GM21381 (cell line): ENCODE results near the gene TMEM80.
"Not testable (repeated sequence)": the region's sequence is repeated elsewhere in the genome, so short reads cannot be mapped to it uniquely, and the experiment has no call there.

ENCODE experiments used
- ATAC-seq: cut with Tn5 transposase; IDR thresholded peaks from one replicate; pipeline ENCODE4 v1.9.1; 2021; ENCODE audit warnings: mild to moderate bottlenecking, moderate library complexity; ENCODE audit not compliant: unreplicated experiment

TMEM80 gene

GRCh38 chr11:695538-696248 is at the start of gene TMEM80:
Gene TMEM80 (plus strand): TSS chr11:695816. CDS start chr11:695828, 12 bp downstream.
- peak; percentile 73 for ATAC-seq

DNA sequence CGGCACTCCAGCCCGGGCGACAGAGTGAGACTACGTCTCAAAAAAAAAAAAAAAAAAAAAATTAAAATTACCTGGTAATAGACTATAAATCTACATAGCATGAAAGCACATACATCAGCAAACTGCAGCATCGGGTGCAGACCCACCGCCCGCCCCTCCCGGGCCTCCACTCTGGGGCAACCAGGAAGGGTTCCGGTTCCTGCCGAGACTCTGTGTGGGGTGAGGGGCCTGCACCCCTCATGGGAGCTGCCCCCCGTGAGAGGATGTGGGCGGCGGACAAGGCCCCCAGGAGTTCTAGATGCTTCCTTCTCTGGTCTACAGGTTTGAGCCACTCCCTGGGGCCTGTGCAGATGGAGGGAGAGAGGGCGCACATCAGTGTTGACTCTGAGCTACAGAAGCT is 49.4 kb upstream of the TMEM80 start:
- no peak for ATAC-seq

- not testable (repeated sequence) for ATAC-seq
These were observed 47.9 kb upstream of the TMEM80 start for GRCh38 chr11:647672-648158.

DNA sequence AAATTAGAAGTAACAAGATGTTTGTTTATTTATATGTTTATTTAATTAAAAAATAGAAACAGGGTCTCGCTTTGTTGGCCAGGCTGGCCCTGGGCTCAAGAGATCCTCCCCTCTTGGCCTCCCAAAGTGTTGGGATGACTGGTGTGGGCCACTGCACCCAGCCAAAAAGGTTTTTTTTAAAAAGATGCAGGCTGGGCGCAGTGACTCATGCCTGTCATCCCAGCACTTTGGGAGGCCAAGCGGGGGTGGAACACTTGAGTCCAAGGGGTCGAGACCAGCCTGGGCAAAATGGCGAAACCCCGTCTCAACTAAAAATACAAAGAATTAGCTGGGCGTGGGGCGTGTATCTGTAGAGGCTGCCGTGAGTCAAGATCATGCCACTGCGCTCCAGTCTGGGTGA is 45.1 kb upstream of the TMEM80 start:
- ATAC-seq: no peak

DNA sequence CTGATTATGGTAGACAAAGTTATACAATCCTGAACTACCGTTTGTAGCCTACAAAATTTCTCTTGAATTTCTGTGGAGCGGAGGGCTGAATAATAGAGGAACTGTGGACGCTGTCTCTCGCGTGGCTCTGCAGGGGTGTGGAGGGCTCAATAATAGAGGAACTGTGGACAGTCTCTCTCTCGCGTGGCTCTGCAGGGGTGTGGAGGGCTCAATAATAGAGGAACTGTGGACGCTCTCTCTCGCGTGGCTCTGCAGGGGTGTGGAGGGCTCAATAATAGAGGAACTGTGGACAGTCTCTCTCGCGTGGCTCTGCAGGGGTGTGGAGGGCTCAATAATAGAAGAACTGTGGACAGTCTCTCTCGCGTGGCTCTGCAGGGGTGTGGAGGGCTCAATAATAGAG is 42.5 kb upstream of the TMEM80 start:
- ATAC-seq: not testable (repeated sequence)

- ATAC-seq: no peak
These were observed 41.8 kb upstream of the TMEM80 start for GRCh38 chr11:653837-654236.

- ATAC-seq: not testable (repeated sequence)
These were observed 41.2 kb upstream of the TMEM80 start for GRCh38 chr11:654444-654843.

GRCh38 chr11:655036-655726 is 40.4 kb upstream of the TMEM80 start:
- ATAC-seq: no peak

GRCh38 chr11:656426-656825 is 39.2 kb upstream of the TMEM80 start:
- no peak for ATAC-seq

GRCh38 chr11:656866-657265 is 38.8 kb upstream of the TMEM80 start:
- ATAC-seq: no peak

GRCh38 chr11:657691-658126 is 37.9 kb upstream of the TMEM80 start:
- no peak for ATAC-seq

DNA sequence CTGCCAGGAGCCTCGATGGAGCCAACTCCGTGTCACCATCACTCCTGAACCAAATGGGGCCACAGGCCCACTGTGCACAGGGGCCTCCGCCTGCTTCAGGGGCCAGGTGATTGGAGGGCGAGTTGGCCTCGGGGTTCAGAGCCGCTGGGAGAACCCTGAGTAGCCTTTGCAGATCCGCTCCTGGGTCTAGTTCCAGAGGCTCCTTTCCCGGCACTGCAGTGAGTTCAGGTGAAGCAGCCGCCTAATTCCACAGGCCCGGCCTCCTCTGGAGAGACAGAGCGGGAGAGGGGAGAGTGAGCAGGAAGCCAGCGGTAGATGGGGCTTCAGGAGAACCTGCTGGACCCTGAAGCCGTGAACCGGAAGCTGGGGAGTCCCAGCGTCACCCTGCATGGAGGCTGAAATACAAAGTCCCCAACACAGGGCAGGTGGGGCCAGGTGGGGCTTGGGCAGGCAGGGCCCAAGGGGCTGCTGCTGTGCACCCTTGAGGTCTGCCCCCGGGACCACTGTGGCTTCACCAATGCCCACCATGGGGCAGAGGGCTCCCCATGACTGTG is 36.0 kb upstream of the TMEM80 start:
- ATAC-seq: no peak

DNA sequence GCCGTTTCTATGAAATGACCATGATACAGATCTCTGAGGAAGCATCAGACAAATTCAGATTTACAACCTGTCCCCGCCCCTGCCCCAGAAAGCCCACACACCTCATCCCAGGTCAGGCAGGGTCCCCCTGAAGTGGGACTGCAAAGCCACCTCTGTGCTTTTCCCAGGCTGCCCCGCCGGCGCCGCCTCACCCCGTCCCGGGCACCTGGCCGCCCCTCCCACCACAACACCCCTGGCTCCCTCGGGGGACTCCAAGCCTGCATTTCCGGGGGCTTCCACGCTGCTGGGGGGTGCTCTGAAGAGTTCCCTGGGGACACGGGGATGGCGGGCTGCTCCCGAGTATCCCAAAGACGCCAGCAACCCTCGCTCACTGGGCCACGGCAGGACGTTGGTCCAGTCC is 35.3 kb upstream of the TMEM80 start:
- ATAC-seq: no peak

GRCh38 chr11:660681-661444 is 34.8 kb upstream of the TMEM80 start:
- no peak for ATAC-seq

DNA sequence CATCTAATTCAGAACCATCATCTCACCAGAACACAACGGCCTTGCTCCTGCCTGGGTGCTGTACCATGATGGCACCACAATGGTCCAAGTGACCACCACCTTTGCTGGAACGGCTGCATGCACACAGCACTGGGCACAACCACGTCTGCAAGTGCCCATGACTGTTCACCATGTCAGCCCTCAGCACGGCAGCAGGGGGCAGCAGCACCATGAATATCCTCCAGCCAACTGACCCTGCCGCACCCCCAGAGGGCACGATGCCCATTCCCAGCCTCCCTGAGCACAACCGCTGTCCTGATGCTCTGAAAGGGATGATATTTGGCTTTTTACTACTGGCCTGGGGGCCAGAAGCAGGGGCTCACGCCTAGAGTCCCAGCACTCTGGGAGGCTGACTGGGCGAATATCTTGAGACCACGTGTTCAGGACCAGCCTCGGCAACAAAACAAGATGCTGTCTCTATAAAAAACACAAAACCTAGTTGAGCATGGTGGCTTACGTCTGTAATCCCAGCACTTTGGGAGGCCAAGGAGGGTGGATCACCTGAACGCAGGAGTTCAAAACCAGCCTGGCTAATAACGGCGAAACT is 32.8 kb upstream of the TMEM80 start:
- no peak for ATAC-seq

DNA sequence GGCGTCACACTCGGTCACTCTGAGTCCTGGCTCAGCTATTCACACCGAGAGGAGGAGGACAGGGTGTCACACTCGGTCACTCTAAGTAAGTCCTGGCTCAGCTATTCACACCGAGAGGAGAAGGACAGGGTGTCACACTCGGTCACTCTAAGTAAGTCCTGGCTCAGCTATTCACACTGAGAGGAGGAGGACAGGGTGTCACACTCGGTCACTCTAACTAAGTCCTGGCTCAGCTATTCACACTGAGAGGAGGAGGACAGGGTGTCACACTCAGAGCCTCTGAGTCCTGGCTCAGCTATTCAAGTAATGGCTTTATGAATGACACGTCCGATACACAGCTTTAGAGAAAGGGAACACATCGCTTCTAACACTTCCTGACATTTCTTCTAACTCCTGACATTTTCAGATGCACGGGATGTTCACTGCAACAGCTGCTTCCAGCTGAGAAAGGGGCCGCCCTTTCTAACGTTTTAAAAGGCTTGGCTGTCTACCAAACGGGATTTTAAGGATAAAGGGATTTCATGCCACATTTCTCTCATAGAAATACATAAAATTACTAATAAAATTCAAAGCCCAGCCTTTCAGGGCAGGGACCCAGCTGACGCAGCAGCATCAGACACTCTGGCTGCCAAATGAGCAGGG is 30.4 kb upstream of the TMEM80 start:
- ATAC-seq: no peak

GRCh38 chr11:665704-666281 is 29.8 kb upstream of the TMEM80 start:
- ATAC-seq: no peak

DNA sequence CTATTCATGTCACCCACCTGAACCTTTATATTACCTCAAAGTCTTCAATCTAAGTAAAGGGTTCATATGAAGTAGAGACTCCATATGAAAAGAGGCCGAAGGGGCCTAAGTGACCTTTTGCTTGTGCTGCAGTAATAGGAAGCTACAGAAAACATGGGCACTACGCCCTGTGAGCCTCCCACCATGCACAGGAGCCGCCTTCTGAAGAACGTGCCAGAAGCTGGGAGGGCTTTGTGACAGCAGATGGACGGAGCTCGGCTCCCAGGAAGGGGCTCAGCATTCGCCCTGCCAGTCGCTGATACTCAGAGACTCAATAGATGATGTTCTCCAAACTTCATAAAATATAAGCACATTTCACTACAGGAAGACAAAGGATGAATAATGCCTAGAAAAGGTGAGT is 21.8 kb upstream of the TMEM80 start:
- no peak for ATAC-seq

DNA sequence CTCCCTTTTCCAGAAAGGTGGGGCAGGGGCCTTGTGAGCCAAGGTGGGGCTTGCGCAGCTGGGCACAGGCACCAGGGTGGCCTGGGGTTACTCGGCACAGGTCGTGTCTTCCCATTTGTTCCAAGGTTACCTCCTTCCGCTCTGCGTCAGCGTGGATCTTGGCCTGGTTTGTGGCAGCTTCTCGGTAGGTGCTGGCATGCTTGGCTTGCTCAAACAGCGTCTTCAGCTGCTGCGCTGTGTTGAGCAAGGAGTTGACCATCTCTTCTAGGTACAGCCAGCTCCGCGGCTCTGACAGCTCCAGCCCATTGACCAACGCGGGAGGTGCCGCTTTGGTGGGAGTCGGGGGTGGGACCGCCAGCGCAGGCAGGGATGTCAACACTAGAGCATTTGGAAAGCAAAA is 21.2 kb upstream of the TMEM80 start:
- ATAC-seq: no peak

- ATAC-seq: no peak
These were observed 17.3 kb upstream of the TMEM80 start for GRCh38 chr11:678297-678696.
